Endothelial cell of umbilical vein (primary cell): Measurements from ENCODE around the gene MINDY3. TPM values are rescaled to one million over a fixed set of nuclear protein-coding genes. Genes with fewer than 3 reads are reported as not detected.

ENCODE experiments used
- BruUV-seq: library from RNA; stranded (reverse); fragments of 400-500 nt; replicated peaks from 2 replicates; lab custom pipeline; 2021; lab: Mats Ljungman, UMichigan
- CTCF ChIA-PET: fragments of 300-600, 350-600 bp; sonication (Branson Sonifier 250); formaldehyde crosslinking; loops from one replicate; lab custom pipeline; 2021; ENCODE audit warnings: antibody characterized with exemption, inconsistent platforms; lab: Charles Lee
- POLR2A ChIA-PET: fragments of 300-600, 350-600 bp; sonication (Branson Sonifier 250); formaldehyde crosslinking; loops from one replicate; lab custom pipeline; 2021; ENCODE audit warnings: antibody characterized with exemption, inconsistent platforms; lab: Charles Lee
- DNase-seq: peaks from one replicate; pipeline ENCODE4 v3.0.0-alpha.2; 2011; ENCODE audit warnings: low read depth, low spot score
- FAIRE-seq: peaks from 2 replicates; lab custom pipeline; 2011; peaks lifted over from hg19 to GRCh38; lab: Jason Lieb, UNC
- H2AFZ ChIP-seq: 2 replicates; pipeline ENCODE4 v1.6.0; 2012; ENCODE audit warnings: low read depth, low read length, control low read depth, inconsistent platforms
- H3K27ac ChIP-seq: 2 replicates; pipeline ENCODE4 v1.5.1; 2011; ENCODE audit warnings: low read depth, mild to moderate bottlenecking, control low read depth, low read length, moderate library complexity; ENCODE audit not compliant: insufficient read depth
- H3K27me3 ChIP-seq, 2 experiments: 2 replicates each; pipeline versions ENCODE4 v1.6.0 to v1.6.1; 2011; ENCODE audit warnings: low read length in 2 of 2, mixed read lengths in 1 of 2; ENCODE audit not compliant: control insufficient read depth in 2 of 2, insufficient read depth in 2 of 2
- H3K36me3 ChIP-seq, 2 experiments: 2 replicates in 1 of 2; 3 replicates in 1 of 2; pipeline ENCODE4 v1.5.1; 2011; ENCODE audit warnings: low read length in 2 of 2, mild to moderate bottlenecking in 1 of 2, moderate library complexity in 1 of 2; ENCODE audit not compliant: control insufficient read depth in 2 of 2, insufficient read depth in 2 of 2; ENCODE audit errors: extremely low read depth in 1 of 2
- H3K4me1 ChIP-seq: 3 replicates; pipeline ENCODE4 v1.5.1; 2011; ENCODE audit warnings: mild to moderate bottlenecking, low read length; ENCODE audit not compliant: control insufficient read depth, insufficient read depth; ENCODE audit errors: extremely low read depth
- H3K4me2 ChIP-seq: 2 replicates; pipeline ENCODE4 v1.6.1; 2011; ENCODE audit warnings: low read length, control low read depth, mixed read lengths; ENCODE audit not compliant: insufficient read depth
- H3K4me3 ChIP-seq, 3 experiments: fragments of 200-600 bp in 1 of 3; sonication (generic), shearing (Covaris generic) in 1 of 3; replicated peaks in 1 of 3; 2 replicates each; pipeline ENCODE4 v1.5.1; 2011 to 2016; ENCODE audit warnings: control low read depth in 3 of 3, low read length in 3 of 3, mild to moderate bottlenecking in 2 of 3, inconsistent platforms in 1 of 3, low read depth in 1 of 3, moderate library complexity in 1 of 3; ENCODE audit not compliant: insufficient read depth in 1 of 3
- H3K79me2 ChIP-seq: 2 replicates; pipeline ENCODE4 v1.6.0; 2012; ENCODE audit warnings: low read length, inconsistent platforms; ENCODE audit not compliant: control insufficient read depth, insufficient read depth
- H3K9ac ChIP-seq: replicated peaks from 2 replicates; pipeline ENCODE3; 2011; ENCODE audit warnings: low read length, control low read depth; ENCODE audit not compliant: insufficient read depth; ENCODE audit errors: extremely low read depth
- H3K9me1 ChIP-seq: replicated peaks from 3 replicates; pipeline ENCODE4 v1.6.0; 2011; ENCODE audit warnings: mild to moderate bottlenecking, low read length; ENCODE audit not compliant: control insufficient read depth, insufficient read depth; ENCODE audit errors: extremely low read depth
- H3K9me3 ChIP-seq: replicated peaks from 2 replicates; pipeline ENCODE4 v1.5.1; 2012; ENCODE audit warnings: low read length, inconsistent platforms; ENCODE audit not compliant: control insufficient read depth, insufficient read depth
- H4K20me1 ChIP-seq: replicated peaks from 2 replicates; pipeline ENCODE3; 2011; ENCODE audit warnings: mild to moderate bottlenecking, low read length; ENCODE audit not compliant: control insufficient read depth, insufficient read depth; ENCODE audit errors: extremely low read depth
- CTCF ChIP-seq, 2 donors: IDR thresholded peaks; 1 replicate in 1 of 2; 2 replicates in 1 of 2; pipeline ENCODE4 v1.5.1; 2011; ENCODE audit warnings: low read length in 2 of 2, mild to moderate bottlenecking in 2 of 2, moderate library complexity in 2 of 2, control low read depth in 1 of 2, inconsistent platforms in 1 of 2, low read depth in 1 of 2; ENCODE audit not compliant: insufficient read depth in 1 of 2; ENCODE audit errors: extremely low read depth in 1 of 2
- EZH2 ChIP-seq: IDR thresholded peaks from 2 replicates; pipeline ENCODE4 v1.6.1; 2012; ENCODE audit warnings: borderline replicate concordance, low read depth, mild to moderate bottlenecking, moderate library complexity, low read length, inconsistent platforms; ENCODE audit not compliant: severe bottlenecking
- FOS ChIP-seq: IDR thresholded peaks from 2 replicates; pipeline ENCODE4 v1.6.1; 2011; ENCODE audit warnings: mild to moderate bottlenecking, low read length, moderate library complexity, borderline replicate concordance; ENCODE audit not compliant: insufficient read depth
- GATA2 ChIP-seq: IDR thresholded peaks from 2 replicates; pipeline ENCODE4 v1.7.0; 2011; ENCODE audit warnings: low read depth, mild to moderate bottlenecking, moderate library complexity, mixed read lengths, low read length; ENCODE audit not compliant: insufficient read length, insufficient read depth
- JUN ChIP-seq: IDR thresholded peaks from 2 replicates; pipeline ENCODE4 v1.6.1; 2011; ENCODE audit warnings: borderline replicate concordance, low read depth; ENCODE audit not compliant: insufficient read length, insufficient read depth
- MAX ChIP-seq: IDR thresholded peaks from 2 replicates; pipeline ENCODE4 v1.6.1; 2011; ENCODE audit not compliant: insufficient read depth, insufficient read length
- MYC ChIP-seq: IDR thresholded peaks from one replicate; pipeline ENCODE4 v1.6.1; 2011; ENCODE audit warnings: mild to moderate bottlenecking, low read depth, low read length
- POLR2A ChIP-seq: IDR thresholded peaks from 2 replicates; pipeline ENCODE4 v1.6.1; 2012; ENCODE audit warnings: low read depth, mild to moderate bottlenecking, control low read depth, low read length
- POLR2AphosphoS5 ChIP-seq: IDR thresholded peaks from 2 replicates; pipeline ENCODE4 v1.6.1; 2012; ENCODE audit warnings: low read depth, mild to moderate bottlenecking, control low read depth, low read length, moderate library complexity; ENCODE audit not compliant: insufficient read depth
- dilution Hi-C: fragments of 300-500 bp; cut with MboI; formaldehyde crosslinking; loops from one replicate; pipeline ENCODE4 v1.15.0; 2019; ENCODE audit warnings: low sequenced_read_pairs; ENCODE audit not compliant: extremely low pct_ligation_motif_present
- intact Hi-C: fragments of 100-400 bp; cut with micrococcal nuclease; formaldehyde crosslinking; loops from one replicate; pipeline ENCODE4 v1.10.0; 2022
- polyA plus RNA-seq, 4 experiments: library from polyadenylated mRNA; depleted of rRNA in 3 of 4; stranded (reverse) in 3 of 4; unstranded in 1 of 4; fragments of >200 nt; gene quantifications; 2 replicates each; pipeline versions ENCODE4 v1.2.1 to v1.2.3, GENCODE V29; 2011 to 2012; ENCODE audit warnings: missing spikeins in 1 of 4
- total RNA-seq: library from RNA; stranded (reverse); gene quantifications from 2 replicates; pipeline ENCODE4 v1.2.3, GENCODE V29; 2021

The MINDY3 gene
- total and polyA plus RNA-seq, 2 donors (not counting 3 experiments of a cell fraction or from before 2014, with no cell fraction given), result 7.5 to 20.2 TPM

- FAIRE-seq (no peak), DNase-seq (peak; percentile 29)
- ChIA-PET POLR2A (no interaction called here), CTCF (interaction anchor here (2.7 kb wide), 1 partner anchor 14 kb away, joined by 14 read pairs; no protein-coding TSS in a partner anchor)
- Histone ChIP-seq H4K20me1 (no peaks in the 10 kb centered on the region), H3K4me3 (no peak overlapping the region), H2AFZ (no peak overlapping the region), H3K79me2 (no peaks in the 10 kb centered on the region), H3K4me2 (no peak overlapping the region), H3K36me3 (peaks cover 0 to 2% of the 10 kb centered on the region in 2 experiments), H3K4me1 (no peaks in the 10 kb centered on the region), H3K27me3 (no peaks in the 10 kb centered on the region), H3K9me1 (no peaks in the 10 kb centered on the region), H3K9ac (no peak overlapping the region), H3K27ac (no peak overlapping the region), H3K9me3 (no peaks in the 10 kb centered on the region)
- BruUV-seq, result no TSS peak
- dilution Hi-C loops, result no loop called here
- intact Hi-C loops, result no loop called here
- no peak for TF ChIP-seq GATA2
- no peak for TF ChIP-seq MAX
- no peak for TF ChIP-seq POLR2AphosphoS5
- no peak for TF ChIP-seq CTCF (IDR thresholded peaks at IDR 0.05; ENCODE audit: extremely low read depth in 1 of 2, insufficient read depth in 1 of 2, low read depth in 1 of 2, low read length in 2 of 2)
- no peak for TF ChIP-seq EZH2
- no peak for TF ChIP-seq MYC
- no peak for TF ChIP-seq POLR2A
- no peak for TF ChIP-seq FOS
- no peak for TF ChIP-seq JUN
Measured at GRCh38 chr10:15842556-15843169, 17.6 kb downstream of the MINDY3 start.
